ENCODE results near the gene GPR34.
"Not testable (repeated sequence)": the region's sequence is repeated elsewhere in the genome, so short reads cannot be mapped to it uniquely, and the experiment has no call there.

GRCh38 chrX:41676361-41676760 lies 12.4 kb upstream of the GPR34 start:
- not testable (repeated sequence) for TF ChIP-seq CTCF, POLR2A (IDR thresholded peaks at IDR 0.05)

All from heart left ventricle (tissue), 13 donors.